ENCODE results near the gene APLP2.

GRCh38 chr11:130029137-130029536 lies 40.6 kb upstream of the APLP2 start:
- TF ChIP-seq TAF1 (IDR thresholded peaks at IDR 0.05; ENCODE audit: low read depth) (no peak), EP300 (IDR thresholded peaks at IDR 0.05; ENCODE audit: borderline replicate concordance) (no peak), YY1 (IDR thresholded peaks at IDR 0.05; ENCODE audit: low read depth) (no peak), NFIC (IDR thresholded peaks at IDR 0.05) (no peak), TCF12 (IDR thresholded peaks at IDR 0.05; ENCODE audit: low read depth) (no peak), TEAD4 (IDR thresholded peaks at IDR 0.05) (no peak), RAD21 (IDR thresholded peaks at IDR 0.05; ENCODE audit: low read depth) (no peak), CEBPB (IDR thresholded peaks at IDR 0.05) (peak; percentile 33; the same call in 1 of the 2 replicates)

Data from Ishikawa (cell line).